ENCODE results near the gene UMODL1. TPM values are rescaled to one million over a fixed set of nuclear protein-coding genes. Genes with fewer than 3 reads are reported as not detected.

The UMODL1 gene
- total RNA-seq, 1 donor from 2014 or later, result not detected

DNA sequence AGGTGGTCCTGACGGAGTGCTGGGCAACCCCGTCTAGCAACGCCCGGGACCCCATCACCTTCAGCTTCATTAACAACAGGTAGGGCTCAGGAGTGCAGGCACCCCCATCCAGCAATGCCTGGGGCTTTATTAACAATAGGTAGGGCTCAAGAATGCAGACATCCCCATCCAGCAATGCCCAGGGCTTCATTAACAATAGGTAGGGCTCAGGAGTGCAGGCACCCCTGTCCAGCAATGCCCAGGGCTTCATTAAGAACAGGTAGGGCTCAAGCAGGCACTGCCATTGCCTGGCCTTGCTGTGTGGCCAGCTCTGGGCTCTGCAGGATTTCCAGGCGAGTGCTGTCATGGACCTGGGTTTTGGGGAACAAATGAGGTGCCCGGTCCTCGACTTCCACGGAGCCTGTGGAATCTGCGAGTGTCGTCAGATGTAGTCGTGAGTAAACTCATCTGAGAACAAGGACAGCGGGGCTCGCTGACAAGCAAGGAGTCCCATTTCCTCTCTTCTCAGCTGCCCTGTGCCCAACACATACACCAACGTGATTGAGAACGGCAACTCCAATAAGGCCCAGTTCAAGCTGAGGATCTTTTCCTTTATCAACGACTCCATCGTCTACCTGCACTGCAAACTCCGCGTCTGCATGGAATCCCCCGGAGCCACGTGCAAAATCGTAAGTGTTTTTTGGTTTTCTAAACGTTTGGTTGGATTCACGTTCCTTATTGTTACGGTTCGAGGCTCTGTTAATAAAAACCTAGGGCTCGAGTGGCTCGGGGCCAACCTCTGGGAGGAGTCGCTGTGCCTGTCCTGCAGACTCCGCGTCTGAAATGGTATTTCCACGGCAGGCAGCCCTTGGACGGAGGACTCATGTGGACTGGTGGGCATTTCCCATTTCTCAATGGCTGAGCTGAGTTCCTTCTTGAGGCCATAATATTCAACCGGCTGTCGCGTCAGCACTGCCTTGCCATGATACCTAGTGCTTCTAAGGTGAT is 56.3 kb downstream of the UMODL1 start:
- Histone ChIP-seq H3K27ac (no peak overlapping the region), H3K79me2 (ENCODE audit: low read depth) (no peaks in the 10 kb centered on the region), H3K36me3 (no peaks in the 10 kb centered on the region), H2AFZ (replicated peaks) (no peak overlapping the region), H3K4me3 (no peak overlapping the region), H3F3A (ENCODE audit: low read depth) (no peaks in the 10 kb centered on the region), H3K27me3 (no peaks in the 10 kb centered on the region), H3K9me3 (ENCODE audit: low read depth) (no peaks in the 10 kb centered on the region), H3K9ac (no peak overlapping the region), H4K20me1 (ENCODE audit: low read depth) (no peaks in the 10 kb centered on the region), H3K4me2 (no peak overlapping the region), H3K4me1 (peaks cover 8% of the 10 kb centered on the region)
- no peak overlapping the region for H3K4me3 Mint-ChIP-seq
- no peak for DNase-seq (ENCODE audit: low spot score)
- TF ChIP-seq EZH2 (IDR thresholded peaks at IDR 0.05), result no peak
- TF ChIP-seq, protein P1, sequence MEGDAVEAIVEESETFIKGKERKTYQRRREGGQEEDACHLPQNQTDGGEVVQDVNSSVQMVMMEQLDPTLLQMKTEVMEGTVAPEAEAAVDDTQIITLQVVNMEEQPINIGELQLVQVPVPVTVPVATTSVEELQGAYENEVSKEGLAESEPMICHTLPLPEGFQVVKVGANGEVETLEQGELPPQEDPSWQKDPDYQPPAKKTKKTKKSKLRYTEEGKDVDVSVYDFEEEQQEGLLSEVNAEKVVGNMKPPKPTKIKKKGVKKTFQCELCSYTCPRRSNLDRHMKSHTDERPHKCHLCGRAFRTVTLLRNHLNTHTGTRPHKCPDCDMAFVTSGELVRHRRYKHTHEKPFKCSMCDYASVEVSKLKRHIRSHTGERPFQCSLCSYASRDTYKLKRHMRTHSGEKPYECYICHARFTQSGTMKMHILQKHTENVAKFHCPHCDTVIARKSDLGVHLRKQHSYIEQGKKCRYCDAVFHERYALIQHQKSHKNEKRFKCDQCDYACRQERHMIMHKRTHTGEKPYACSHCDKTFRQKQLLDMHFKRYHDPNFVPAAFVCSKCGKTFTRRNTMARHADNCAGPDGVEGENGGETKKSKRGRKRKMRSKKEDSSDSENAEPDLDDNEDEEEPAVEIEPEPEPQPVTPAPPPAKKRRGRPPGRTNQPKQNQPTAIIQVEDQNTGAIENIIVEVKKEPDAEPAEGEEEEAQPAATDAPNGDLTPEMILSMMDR (IDR thresholded peaks at IDR 0.05), result no peak
- TF ChIP-seq EZH2phosphoT487 (IDR thresholded peaks at IDR 0.05), result no peak
- peaks cover 8% of the 10 kb centered on the region for H3K4me1 Mint-ChIP-seq
- peaks cover 8% of the 10 kb centered on the region for H3K27me3 Mint-ChIP-seq (ENCODE audit: insufficient read depth, low read depth)
- H3K27ac Mint-ChIP-seq, result no peak overlapping the region
- no peaks in the 10 kb centered on the region for H3K9me3 Mint-ChIP-seq
- H3K36me3 Mint-ChIP-seq, result no peaks in the 10 kb centered on the region

DNA sequence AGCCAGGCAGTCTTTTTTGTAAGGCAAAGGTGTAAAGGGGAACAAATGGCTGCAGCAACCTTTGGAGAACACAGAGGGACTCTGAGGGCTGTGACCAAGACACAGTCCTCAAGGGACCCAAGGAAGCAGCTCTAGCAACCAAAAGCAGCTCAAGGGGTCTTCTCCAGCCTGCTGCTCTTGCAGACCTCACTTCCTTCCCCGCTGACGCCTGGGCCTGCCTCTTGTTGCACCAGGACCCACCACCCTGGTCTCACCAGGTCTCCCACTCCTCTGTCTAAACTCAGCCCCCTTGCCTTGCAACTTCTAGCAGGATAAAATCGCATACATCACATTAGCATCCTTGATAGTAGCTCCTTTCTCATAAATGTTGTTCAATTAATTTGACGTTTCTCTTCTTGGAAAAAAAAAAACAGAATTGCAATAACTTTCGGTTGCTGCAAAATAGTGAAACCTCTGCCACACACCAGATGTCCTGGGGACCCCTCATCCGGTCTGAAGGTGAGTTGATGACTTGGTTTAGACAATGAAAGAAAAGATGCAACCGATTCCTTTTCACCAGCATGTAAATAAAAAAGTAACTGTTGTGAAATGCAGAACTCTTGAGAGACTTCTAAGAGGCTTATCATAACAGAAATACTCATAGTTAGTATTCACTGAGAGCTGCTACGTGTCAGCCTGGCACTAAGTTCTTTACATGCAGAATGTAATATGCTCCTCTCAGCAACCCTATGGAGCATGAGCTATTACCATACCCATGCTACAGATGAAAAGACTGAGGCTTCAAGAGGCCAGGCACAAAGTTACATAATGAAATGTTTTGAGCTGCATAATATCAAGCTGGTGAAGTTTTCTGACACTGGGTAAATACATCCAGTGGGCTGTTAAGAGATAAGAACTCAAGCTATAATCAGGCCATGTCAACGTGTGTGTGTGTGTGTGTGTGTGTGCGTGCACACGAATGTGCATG is 58.5 kb downstream of the UMODL1 start:
- Histone ChIP-seq H3K9me3 (ENCODE audit: low read depth) (no peaks in the 10 kb centered on the region), H2AFZ (replicated peaks) (no peak overlapping the region), H4K20me1 (ENCODE audit: low read depth) (no peaks in the 10 kb centered on the region), H3K36me3 (no peaks in the 10 kb centered on the region), H3K4me1 (peaks cover 8% of the 10 kb centered on the region), H3K9ac (no peak overlapping the region), H3K79me2 (ENCODE audit: low read depth) (no peaks in the 10 kb centered on the region), H3K27me3 (no peaks in the 10 kb centered on the region), H3K4me3 (no peak overlapping the region), H3F3A (ENCODE audit: low read depth) (no peaks in the 10 kb centered on the region), H3K4me2 (no peak overlapping the region), H3K27ac (no peak overlapping the region)
- peaks cover 8% of the 10 kb centered on the region for H3K4me1 Mint-ChIP-seq
- H3K9me3 Mint-ChIP-seq, result no peaks in the 10 kb centered on the region
- H3K36me3 Mint-ChIP-seq, result no peaks in the 10 kb centered on the region
- no peak overlapping the region for H3K27ac Mint-ChIP-seq
- no peak for TF ChIP-seq EZH2 (IDR thresholded peaks at IDR 0.05)
- TF ChIP-seq, protein P1 (IDR thresholded peaks at IDR 0.05), result no peak
- no peak for TF ChIP-seq EZH2phosphoT487 (IDR thresholded peaks at IDR 0.05)
- DNase-seq (ENCODE audit: low spot score), result no peak
- peaks cover 8% of the 10 kb centered on the region for H3K27me3 Mint-ChIP-seq (ENCODE audit: insufficient read depth, low read depth)
- no peak overlapping the region for H3K4me3 Mint-ChIP-seq

- H3K4me3 ChIP-seq, result no peak overlapping the region
- Mint-ChIP-seq H3K4me1 (peaks cover 8% of the 10 kb centered on the region), H3K36me3 (no peaks in the 10 kb centered on the region)
Observed at GRCh38 chr21:42130441-42130840, 59.3 kb downstream of the UMODL1 start.

More at GRCh38 chr21:42130441-42130840, 59.3 kb downstream of the UMODL1 start:
- Histone ChIP-seq H3K4me1 (peaks cover 4% of the 10 kb centered on the region), H4K20me1 (ENCODE audit: low read depth) (no peaks in the 10 kb centered on the region), H3K9ac (no peak overlapping the region), H3K36me3 (no peaks in the 10 kb centered on the region), H3F3A (ENCODE audit: low read depth) (no peaks in the 10 kb centered on the region), H3K9me3 (ENCODE audit: low read depth) (no peaks in the 10 kb centered on the region), H3K27me3 (no peaks in the 10 kb centered on the region), H3K4me2 (no peak overlapping the region), H3K27ac (no peak overlapping the region), H3K79me2 (ENCODE audit: low read depth) (no peaks in the 10 kb centered on the region), H2AFZ (replicated peaks) (no peak overlapping the region)
- Mint-ChIP-seq H3K9me3 (no peaks in the 10 kb centered on the region), H3K27ac (no peak overlapping the region), H3K27me3 (ENCODE audit: insufficient read depth, low read depth) (peaks cover 8% of the 10 kb centered on the region), H3K4me3 (no peak overlapping the region)
- DNase-seq (ENCODE audit: low spot score), result no peak
- TF ChIP-seq, protein P1 (IDR thresholded peaks at IDR 0.05), result no peak
- no peak for TF ChIP-seq EZH2 (IDR thresholded peaks at IDR 0.05)
- no peak for TF ChIP-seq EZH2phosphoT487 (IDR thresholded peaks at IDR 0.05)
